ENCODE data around the gene NID1. TPM values are rescaled to one million over a fixed set of nuclear protein-coding genes. Genes with fewer than 3 reads are reported as not detected.

NID1 gene
- total and polyA plus RNA-seq, 2 of the 4 experiments (the other 2 are of a cell fraction), result 21.9 to 83.3 TPM

DNA sequence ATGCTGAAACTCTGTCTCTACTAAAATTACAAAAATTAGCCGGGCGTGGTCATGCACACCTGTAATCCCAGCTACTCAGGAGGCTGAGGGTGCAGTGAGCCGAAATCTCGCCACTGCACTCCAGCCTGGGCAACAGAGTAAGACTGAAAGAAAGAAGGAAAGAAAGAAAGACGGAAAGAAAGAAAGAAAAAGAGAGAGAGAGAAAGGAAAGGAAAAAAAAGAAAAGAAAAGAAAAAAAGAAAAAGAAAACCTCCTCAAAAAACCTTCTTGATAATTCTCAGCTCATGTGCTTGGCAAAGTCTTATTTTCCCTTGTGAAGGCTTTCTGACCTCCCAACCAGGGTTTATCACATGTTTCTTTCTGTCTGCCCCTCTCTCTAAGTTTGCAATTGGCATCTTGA is 7.3 kb downstream of the NID1 start:
- H3K18ac ChIP-seq (ENCODE audit: low read depth, low read length), result no peak overlapping the region
- H3K4me2 ChIP-seq (ENCODE audit: low read depth, low read length), result no peak overlapping the region; the same call in 1 of the 2 replicates
- ChIA-PET POLR2A (ENCODE audit: unreplicated experiment) (no interaction called here), CTCF (interaction anchor here (1.0 kb wide), 1 partner anchor 16 kb away, joined by 3 read pairs; no protein-coding TSS in a partner anchor)
- no peak overlapping the region for H2AFZ ChIP-seq (replicated peaks; ENCODE audit: low read length, poor library complexity)
- peak overlapping the region; percentile 43; the same call in 1 of the 2 replicates for H3K23ac ChIP-seq (ENCODE audit: low read depth, low read length)
- H4K91ac ChIP-seq (ENCODE audit: insufficient read depth, low read depth, low read length), result no peak overlapping the region
- in situ Hi-C loops (cut with MboI; ENCODE audit: low sequenced_read_pairs), result no loop called here
- H3K56ac ChIP-seq (ENCODE audit: extremely low read depth, insufficient read depth, low read length), result no peak overlapping the region
- dilution Hi-C loops (cut with HindIII; ENCODE audit: low sequenced_read_pairs, unreplicated experiment), result no loop called here
- no peaks in the 10 kb centered on the region for H4K20me1 ChIP-seq (ENCODE audit: insufficient read depth, low read length)
- peaks cover 32 to 60% of the 10 kb centered on the region in 2 experiments for H3K79me1 ChIP-seq (ENCODE audit: low read depth in 1 of 2, low read length in 2 of 2)
- no peak for TF ChIP-seq FOS (IDR thresholded peaks at IDR 0.05; ENCODE audit: low read depth, low read length)
- no peak for TF ChIP-seq NFE2L2 (IDR thresholded peaks at IDR 0.05; ENCODE audit: low read depth, low read length)
- TF ChIP-seq CHD1 (IDR thresholded peaks at IDR 0.05; ENCODE audit: low read depth, low read length), result no peak
- TF ChIP-seq, protein P1, sequence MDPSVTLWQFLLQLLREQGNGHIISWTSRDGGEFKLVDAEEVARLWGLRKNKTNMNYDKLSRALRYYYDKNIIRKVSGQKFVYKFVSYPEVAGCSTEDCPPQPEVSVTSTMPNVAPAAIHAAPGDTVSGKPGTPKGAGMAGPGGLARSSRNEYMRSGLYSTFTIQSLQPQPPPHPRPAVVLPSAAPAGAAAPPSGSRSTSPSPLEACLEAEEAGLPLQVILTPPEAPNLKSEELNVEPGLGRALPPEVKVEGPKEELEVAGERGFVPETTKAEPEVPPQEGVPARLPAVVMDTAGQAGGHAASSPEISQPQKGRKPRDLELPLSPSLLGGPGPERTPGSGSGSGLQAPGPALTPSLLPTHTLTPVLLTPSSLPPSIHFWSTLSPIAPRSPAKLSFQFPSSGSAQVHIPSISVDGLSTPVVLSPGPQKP (IDR thresholded peaks at IDR 0.05; ENCODE audit: borderline replicate concordance, low read depth, low read length), result no peak
- no peak for TF ChIP-seq RFX5 (IDR thresholded peaks at IDR 0.05; ENCODE audit: low read depth, low read length)
- TF ChIP-seq USF2 (IDR thresholded peaks at IDR 0.05; ENCODE audit: low read depth, low read length), result no peak
- no peak for TF ChIP-seq MAZ (IDR thresholded peaks at IDR 0.05; ENCODE audit: borderline replicate concordance, low read depth, low read length)
- TF ChIP-seq MXI1 (IDR thresholded peaks at IDR 0.05; ENCODE audit: borderline replicate concordance, low read depth, low read length), result no peak
- TF ChIP-seq RCOR1 (IDR thresholded peaks at IDR 0.05; ENCODE audit: insufficient replicate concordance, low read length), result no peak
- TF ChIP-seq POLR2A (IDR thresholded peaks at IDR 0.05; ENCODE audit: low read depth, low read length), result no peak
- TF ChIP-seq CEBPB (IDR thresholded peaks at IDR 0.05; ENCODE audit: low read depth, low read length), result no peak
- TF ChIP-seq SMC3 (IDR thresholded peaks at IDR 0.05; ENCODE audit: low read depth, low read length), result no peak
- no peak overlapping the region for H4K8ac ChIP-seq (ENCODE audit: low read depth in 2 of 2, low read length in 2 of 2)
- no peak overlapping the region for H2BK120ac ChIP-seq (ENCODE audit: low read depth, low read length)
- no peak overlapping the region for H2AK5ac ChIP-seq (ENCODE audit: low read depth, low read length)
- peaks cover 7% of the 10 kb centered on the region for H3K4me1 ChIP-seq (ENCODE audit: control insufficient read depth, insufficient read depth, low read length)
- no peak overlapping the region for H3K9ac ChIP-seq (ENCODE audit: low read depth, low read length)
- DNase-seq (no peak), ATAC-seq (ENCODE audit: low read depth) (no peak)
- H2BK15ac ChIP-seq (ENCODE audit: low read depth, low read length), result no peak overlapping the region
- H2AK9ac ChIP-seq (replicated peaks; ENCODE audit: low read depth, low read length, poor library complexity), result no peak overlapping the region
- intact Hi-C loops (cut with micrococcal nuclease), result no loop called here
- no peaks in the 10 kb centered on the region for H3K9me3 ChIP-seq (ENCODE audit: control insufficient read depth, insufficient read depth, low read length)
- no peak overlapping the region for H3K4ac ChIP-seq (ENCODE audit: low read depth, low read length)
- H3K27ac ChIP-seq (ENCODE audit: insufficient read depth, low read length), result no peak overlapping the region
- H3K27me3 ChIP-seq (ENCODE audit: control insufficient read depth, insufficient read depth, low read length), result no peaks in the 10 kb centered on the region
- H3K9me1 ChIP-seq (ENCODE audit: insufficient read depth, low read length), result peaks cover 2% of the 10 kb centered on the region; the same call in 1 of the 2 replicates
- H3K4me3 ChIP-seq (ENCODE audit: insufficient read depth, low read depth, low read length), result no peak overlapping the region
- H3K14ac ChIP-seq (replicated peaks; ENCODE audit: low read depth, low read length), result no peak overlapping the region
- H3K36me3 ChIP-seq (ENCODE audit: control insufficient read depth, insufficient read depth, low read length), result no peaks in the 10 kb centered on the region
- no TSS peak for BruUV-seq (replicated peaks)
- no peak overlapping the region for H4K5ac ChIP-seq (ENCODE audit: low read depth, low read length)
- WGBS, 2 experiments (ENCODE audit: extremely low coverage in 2 of 2, insufficient read length in 1 of 2), result no CpG with 5 or more reads among the region's 5 CpGs
- no peak overlapping the region for H2BK20ac ChIP-seq (ENCODE audit: low read depth, low read length)
- H2BK5ac ChIP-seq (ENCODE audit: low read depth, low read length, poor library complexity, severe bottlenecking), result no peak overlapping the region
